Cerebellar nuclear complex (tissue), 1 donor: Measurements from ENCODE around the gene PDCD1.
"Not testable (repeated sequence)": the region's sequence is repeated elsewhere in the genome, so short reads cannot be mapped to it uniquely, and the experiment has no call there.

ENCODE experiments used
- DNase-seq, 2 experiments: peaks; one replicate each; lab custom pipeline; 2025; lab: John Stamatoyannopoulos, UW

Gene PDCD1

DNA sequence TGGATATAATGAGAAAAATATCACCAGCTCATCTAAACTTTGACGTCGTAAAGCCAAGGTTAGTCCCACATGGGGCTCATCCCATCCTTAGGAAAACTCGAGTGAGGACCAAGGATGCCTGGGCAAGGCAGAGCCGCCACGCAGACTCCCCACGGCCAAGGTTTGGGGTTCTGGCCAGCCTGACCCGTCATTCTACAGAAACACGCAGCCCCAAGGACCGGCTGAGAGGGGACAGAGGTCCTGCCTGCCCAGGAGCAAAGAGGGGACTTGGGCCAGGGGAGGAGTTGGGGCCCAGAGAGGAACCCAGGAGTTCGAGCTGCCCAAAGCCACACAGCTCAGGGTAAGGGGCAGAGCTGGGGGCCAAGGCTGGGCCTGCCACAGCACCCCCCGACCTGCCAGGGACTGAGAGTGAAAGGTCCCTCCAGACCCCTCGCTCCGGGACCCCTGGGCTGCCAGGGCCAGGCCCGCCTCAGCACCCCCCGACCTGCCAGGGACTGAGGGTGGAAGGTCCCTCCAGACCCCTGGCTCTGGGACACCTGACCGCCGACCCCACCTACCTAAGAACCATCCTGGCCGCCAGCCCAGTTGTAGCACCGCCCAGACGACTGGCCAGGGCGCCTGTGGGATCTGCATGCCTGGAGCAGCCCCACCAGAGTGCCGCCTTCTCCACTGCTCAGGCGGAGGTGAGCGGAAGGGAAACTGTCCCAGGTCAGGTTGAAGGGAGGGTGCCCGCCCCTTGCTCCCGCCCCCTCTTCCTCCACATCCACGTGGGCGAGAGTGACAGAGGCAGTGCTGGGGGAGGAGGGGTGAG is at the start of gene PDCD1:
PDCD1 (minus strand) TSS at position 689 of the 811 bp plus-strand sequence; CDS start at position 633, 56 bp downstream.
- no peak for DNase-seq

DNA sequence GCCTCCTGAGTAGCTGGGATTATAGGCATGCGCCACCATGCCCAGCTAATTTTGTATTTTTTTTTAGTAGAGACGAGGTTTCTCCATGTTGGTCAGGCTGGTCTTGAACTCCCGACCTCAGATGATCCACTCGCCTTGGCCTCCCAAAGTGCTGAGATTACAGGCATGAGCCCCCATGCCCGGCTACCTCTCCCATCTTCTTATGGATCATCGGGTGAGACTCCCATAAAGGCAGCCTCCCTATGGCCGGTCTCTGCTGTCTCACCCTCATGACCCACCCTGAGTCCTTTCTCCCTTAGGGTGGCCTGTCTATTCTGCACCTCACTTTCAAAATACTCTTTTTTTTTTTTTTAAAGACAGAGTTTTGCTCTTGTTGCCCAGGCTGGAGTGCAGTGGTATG is 49.1 kb upstream of the PDCD1 start:
- DNase-seq, result not testable (repeated sequence)

DNA sequence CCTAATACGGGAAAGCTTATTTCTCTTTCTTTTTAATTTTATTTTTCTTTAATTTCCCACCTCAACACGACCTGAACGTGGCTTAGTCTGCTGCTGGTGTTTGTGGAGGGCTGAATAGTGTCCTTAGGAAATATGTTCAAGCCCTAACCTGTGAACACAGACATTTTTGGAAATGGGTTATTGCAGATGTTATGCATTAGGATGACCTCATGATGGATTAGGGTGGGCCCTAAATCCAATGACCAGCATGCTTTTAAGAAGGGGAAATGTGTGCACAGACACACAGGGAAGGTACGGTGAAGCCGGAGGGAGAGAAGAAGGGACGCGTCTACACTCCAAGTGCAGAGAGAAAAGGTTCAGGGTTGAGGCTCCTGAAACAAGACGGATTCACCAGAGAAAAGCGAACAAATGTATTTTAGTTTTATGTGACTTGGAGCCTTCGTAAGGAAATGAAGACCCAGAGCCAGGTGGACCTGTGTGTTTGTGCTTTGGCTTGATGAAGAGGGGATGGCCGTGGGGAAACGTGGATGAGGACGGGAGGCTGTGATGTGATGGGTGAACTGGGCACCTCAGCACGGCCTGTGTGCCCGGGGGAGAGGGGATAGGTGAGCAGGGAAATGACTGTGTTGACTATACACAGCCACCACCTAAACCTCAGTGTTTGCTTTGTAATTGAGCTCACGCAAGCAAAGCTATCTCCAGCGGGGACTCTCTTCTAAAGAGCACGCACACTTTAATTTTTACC is 48.3 kb upstream of the PDCD1 start:
- DNase-seq, result no peak

DNA sequence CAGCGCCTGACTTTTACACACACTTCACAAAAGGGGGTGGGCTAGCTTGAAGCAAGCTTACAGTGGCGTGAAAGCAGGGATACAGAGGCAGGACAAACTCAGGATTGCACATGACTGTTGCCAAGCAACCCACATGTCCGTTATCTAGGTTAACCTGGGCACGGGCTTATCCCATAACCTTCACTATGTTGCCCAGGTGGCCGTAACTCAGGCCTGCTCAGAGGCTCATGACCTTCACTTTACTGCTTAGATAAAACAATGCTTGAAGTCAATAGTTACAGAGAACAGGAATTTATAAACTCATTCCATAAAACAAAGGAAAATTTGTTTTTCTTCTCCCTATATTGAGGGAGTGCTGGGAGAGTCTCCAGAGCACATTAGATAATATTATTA is 47.7 kb upstream of the PDCD1 start:
- DNase-seq, result not testable (repeated sequence)

DNA sequence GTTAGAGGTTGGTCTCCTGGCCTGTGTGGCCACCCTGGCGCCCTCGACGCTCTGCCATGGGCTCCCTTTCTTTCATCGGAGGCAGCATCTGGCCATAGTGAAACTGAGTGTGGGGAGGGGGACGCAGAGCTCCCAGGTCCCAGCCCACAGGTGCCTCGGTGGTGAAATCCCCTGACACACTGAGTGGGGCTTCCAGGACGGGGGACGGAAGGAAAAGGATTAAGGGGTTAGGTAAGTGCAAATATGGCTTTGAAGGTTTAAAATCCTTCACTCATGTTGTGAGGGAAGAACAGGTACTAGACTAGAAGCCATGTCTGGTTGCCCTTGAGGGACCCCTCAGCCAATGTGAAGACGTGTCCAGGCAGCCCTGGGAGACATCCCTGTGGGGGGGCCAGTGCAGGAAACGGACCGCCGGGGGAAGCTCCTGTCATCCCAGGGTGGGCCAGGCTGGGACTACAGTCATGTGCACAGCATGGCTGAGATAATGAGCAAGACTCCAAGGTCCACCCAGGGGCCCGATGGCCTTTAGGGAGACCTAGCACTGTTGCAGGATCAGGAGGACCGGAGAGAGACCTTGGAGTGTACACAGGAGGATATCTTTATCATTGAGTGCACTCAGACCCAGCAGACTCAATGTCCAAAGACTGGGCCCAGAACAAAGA is 47.2 kb upstream of the PDCD1 start:
- DNase-seq, result no peak

DNA sequence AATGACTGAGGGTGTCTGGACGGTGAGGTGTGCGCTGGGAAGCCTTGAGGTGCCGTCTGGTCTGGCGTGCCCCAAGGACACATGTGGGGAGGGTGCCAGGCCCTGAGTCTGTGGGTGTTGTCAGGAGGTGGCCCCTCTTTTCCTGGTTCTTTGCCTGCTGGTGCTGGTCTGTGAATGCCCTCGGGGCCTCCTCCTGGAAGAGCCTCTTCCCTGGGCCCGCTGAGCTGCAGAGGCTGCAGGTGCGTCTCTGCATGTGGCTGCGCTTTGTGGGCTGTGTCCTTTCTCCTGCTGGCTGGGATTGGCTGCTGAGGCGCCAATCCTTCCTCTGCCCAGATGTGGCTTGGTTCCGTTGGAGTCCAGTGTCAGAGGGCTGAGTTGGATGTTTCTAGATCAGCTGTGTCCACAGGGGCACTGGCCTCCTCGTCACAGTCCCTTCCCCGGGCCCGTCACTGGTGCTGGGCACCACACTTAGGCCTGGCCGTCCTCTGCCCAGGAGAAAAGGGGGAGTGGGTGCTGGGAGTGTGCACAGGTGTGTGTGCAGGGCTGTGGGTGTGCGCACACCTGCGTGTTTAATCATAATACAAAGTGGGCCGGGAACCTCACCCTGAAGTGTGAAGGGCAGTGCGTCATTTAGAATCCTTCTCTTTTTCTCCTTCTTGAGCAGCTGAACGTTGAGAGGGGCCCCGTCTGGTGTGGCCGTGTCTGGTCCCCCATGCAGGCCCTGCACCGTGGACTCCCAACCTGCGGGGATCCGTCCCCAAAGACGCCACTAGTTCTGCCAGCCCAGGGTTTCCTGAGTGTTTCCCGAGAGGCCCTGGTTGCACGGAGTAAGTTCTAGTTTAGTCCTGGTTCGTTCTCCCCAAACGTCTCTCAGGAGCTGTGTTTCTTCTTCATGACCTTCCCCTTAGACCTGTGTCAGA is 46.4 kb upstream of the PDCD1 start:
- no peak for DNase-seq

DNA sequence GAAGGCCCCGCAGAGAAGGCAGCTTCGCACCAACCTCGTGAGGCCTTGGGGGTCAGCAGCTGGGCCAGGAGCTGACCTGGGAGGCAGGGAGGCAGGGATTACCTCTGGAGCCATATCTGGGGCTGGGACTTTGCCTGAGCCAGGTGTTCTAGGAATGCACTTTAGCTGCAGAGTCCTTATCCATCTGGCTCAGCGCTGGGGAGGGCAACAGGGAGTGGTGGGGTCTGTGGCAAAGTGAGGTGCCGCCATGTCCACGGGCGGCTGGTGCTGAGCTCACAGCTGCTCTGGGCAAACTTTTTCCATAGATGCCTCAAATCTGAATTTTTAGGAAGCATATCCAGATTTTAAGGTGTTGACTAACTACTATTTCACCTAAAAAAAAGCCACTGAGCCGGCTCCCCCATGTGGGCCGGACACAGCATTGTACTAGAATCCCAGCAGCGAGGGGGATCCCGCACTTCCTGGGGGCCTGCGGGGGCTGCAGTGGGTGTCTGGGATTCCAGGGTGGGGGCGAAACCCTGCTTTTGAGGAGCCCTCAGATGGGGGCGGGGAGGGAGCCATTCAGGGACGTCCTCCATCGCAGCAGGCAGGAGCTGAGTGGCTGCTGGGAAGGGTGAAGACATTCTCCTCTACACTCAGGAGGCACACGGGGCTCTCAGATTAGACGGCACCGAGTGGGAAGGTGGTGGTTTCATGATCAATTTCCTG is 45.5 kb upstream of the PDCD1 start:
- no peak for DNase-seq

DNA sequence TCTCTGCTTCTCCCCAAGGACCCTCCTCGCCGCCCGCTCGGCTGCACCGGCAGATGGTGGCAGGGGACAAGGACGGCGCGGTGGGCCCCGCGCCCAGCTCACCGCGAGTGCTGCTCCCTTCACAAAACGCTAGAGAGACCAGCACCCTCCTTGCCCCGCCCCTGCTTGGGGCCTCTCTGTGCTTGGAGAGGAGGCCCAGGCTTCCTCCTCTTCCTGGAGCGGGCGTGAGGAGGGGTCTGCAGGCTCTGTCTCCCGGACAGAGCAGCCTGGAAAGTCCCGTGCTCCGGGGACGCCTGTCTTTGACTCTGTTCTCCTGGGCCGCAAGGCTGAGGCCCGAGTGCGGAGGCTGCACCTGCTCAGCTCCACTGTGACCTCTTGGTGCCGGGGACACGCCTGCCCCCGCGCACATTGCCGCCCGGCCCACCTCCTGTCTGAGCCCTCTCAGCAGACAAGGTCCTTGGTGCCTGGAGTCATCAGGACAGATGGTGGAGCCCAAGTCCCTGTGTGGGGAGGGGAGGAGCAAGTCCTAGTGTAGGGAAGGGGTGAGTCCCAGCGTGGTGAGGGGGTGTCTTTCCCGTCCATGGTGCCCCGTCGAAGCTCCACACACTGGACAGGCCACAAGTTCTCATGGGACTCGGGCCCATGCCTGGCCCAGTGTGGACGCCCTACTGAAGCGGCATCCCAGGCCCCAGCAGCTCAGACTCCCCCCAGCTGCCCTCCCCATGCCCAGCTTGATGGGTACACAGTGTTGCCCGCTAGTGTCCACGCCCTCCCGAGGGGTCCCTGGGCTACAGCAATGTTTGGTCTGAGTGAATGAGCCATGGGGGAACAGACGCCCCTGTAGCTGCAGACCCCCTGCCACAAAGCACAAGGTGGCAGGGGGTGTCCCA is 44.7 kb upstream of the PDCD1 start:
- DNase-seq, result no peak

DNA sequence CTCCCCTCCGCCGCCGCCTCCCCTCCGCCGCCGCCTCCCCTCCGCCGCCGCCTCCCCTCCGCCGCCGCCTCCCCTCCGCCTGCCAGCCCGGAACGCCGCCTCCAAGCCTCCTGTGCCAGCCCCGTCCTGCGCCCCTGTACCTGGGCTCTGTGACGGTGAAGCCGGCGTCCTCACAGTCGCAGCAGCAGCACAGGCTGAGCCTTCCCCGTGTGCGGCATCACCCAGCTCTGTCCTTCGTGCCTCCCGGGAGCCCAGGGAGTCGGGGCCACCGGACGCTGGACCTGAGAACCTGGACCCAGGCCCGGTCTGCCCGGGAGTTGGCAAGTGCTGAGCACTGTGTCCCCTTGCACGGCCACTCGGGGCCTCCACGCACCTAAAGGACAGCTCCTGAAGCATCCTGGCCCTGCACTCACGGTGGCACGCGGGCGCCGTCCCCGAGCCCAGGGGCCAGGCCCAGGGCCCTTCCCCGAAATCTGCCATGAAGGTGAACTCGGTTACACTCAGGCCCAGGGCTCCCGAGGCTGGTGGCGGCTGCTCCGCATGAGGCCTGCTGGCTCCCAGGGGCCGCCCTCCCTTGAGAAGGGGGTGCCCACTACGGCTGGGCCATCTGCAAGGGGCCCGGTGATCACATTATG is 43.8 kb upstream of the PDCD1 start:
- DNase-seq, result no peak

DNA sequence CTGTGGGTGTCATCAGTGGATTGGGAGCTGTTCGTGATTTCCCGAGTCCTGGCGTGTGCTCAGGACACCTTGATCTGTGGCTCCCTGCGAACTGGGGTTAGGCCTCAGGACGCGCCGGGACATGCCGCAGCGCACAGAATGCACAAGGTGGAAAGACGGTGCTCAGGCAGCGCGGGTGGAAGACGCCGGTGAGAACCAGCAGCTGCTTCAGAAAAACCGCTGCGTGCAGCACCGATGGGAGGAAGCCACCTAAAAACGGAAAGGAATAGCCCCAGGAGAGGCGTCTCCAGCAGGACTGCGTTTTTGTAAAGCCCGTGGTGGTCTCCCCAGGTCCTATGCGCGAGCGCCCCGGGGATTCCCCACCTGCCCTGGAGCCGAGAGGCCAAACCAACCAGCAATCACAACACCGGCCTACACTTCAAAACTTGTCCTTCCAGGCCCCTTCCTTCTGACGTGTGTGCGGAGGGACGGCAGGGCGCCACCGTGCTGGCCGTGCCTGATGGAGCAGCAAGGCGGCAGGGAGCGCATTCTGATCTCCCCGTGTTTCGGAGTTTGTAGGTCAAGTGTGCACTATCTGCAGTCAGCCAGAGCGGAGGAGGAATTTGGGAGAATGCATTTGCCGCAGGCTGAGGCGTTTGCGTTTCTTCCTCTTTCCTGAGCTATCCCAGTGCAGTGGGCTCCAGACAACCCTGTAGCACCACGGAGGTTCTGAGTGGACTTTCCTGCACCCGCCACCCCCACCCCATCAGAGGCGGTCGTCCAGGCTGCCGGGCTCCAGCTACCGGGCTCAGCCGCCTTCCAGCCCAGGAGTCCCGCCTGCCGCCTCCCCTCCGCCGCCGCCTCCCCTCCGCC is 43.0 kb upstream of the PDCD1 start:
- DNase-seq, result peak in 1 of 2 experiments; percentile 23

DNA sequence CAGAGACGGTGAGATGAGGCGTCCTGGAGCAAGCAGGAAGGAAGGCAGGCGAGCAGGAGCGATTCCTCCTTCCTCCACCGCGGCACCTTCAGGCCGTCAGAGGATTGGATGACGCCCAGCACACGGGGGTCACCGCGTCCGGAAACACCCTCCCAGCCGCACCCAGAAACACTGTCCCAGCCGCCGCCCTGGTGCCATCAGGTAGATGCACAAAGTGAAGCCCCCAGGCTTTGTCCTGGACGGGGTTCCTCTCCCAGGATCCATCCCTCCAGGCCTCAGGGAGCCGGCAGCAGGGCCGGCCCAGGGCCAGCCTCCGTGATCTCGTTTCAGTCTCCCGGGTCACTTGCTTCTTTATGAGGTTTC is 42.3 kb upstream of the PDCD1 start:
- DNase-seq, result no peak

DNA sequence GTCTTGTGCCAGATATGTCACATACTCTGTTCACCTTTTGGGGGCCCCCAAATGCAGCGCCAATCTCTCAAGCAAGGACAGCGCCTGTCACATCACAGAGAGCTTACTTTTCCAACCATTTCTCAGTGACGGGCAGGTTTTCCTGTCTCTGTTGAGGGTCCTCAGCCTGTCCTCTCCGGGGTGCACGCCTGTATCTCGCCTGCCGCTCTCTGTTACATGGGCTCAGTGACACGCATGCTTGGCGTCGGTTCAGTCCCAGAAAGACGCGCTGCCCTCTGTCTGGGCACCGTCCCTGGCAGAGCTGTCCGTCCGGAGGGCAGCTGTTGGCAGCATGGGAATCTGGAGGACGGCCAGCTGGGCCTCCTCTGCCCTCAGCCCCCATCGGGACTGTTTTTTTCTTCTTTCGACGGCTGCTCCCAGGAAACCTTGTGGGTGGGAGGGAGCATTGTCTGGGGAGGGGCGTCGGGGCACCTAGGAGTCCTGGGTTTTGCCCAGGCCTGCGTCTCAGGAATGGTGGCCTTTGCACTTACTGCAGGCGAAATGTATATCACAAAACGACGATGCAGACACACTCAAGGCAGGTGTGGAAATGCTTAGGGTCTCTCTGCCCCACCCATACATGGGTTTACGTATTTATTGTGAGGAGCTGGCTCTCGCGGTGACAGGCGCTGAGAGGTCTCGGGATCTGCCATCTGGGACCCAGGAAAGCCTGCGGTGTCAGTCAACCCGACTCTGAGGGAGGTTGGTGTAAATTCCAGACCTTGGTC is 41.7 kb upstream of the PDCD1 start:
- DNase-seq, result no peak

DNA sequence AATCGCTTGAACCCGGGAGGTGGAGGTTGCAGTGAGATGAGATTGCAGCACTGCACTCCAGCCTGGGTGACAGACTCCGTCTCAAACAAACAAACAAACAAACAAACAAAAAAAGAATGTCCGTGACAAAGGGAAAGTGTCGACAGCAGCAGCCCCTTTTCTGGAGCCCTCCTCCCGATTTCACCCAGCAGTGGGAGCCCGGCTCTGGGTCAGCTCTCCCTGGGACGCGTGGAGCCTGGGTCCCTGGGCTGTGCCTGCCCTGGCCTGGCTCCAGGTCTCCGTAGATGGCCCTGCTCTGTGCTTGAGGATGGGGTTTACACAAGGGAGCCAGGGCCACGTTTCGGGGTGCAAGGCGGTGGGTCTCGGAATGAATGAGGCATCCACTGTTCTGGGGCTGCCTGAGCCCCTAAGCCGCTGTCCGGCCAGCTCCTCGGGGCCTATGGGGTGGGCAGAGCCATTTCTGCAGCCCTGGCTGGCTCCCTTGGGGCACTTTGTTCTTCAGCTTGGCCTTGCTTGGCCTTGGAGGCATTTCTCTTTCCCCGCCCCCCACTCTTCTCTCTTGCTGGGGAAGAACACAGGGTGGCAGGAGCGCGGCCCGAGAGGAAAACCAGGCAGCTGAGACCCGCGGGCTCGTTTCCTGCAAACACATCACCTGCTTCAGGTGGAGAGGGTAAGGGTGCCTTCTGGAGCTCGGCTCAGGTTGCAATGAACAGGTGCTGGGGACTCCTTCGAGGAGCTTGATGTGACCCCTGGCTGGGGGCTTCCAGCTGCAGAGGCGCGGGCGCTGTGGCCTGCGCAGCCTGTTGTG is 40.0 kb upstream of the PDCD1 start:
- no peak for DNase-seq

DNA sequence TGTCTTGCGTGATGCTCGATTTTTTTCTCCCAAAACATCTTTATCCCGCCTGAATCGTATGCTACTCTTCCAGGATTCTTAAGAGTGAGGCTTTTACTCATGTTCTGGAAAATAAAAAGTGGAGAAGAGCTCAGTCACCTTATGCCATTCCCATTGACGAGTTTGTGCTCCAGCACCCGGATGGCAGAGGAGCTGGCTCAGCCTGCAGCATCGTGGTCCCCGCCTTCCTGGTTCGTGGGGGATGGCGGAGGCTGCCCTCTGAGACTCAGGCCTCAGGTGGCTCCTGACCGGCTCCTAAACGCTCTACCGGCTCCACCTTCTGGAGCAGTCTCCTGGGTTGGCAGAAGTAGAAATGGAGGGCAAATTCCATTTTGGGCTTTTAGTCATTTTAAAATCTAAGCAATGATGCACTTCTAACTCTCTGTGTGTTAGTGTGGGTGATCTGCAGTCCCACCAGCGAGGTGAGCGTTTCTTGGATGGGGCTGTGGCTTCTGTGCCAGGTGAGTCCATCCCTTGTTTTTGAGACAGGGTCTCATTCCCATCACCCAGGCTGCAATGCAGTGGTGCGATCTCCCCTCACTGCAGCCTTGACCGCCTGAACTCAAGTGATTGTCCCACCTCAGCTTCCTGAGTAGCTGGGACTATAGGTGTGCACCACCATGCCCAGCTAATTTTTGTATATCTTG is 38.7 kb upstream of the PDCD1 start:
- no peak for DNase-seq

DNA sequence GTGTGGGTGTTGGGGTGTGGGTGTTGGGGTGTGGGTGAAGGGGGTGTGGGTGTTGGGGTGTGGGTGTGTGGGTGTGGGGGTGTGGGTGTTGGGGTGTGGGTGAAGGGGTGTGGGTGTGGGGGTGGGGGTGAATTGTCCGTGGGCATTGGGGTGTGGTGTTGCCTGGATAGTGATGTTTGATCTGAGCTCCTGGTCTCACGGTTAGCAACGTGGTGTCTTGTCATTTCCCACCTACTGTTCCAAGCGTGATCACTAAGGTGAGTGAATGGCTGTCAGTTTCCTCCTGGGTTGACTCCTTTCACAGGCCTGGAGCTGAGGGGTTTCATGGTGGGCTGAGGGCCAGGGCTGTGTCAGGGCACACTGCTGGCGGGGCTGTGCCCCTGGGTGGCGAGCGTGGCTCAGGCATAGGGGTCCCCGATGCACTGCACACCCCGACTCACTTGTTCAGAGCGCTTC is 38.1 kb upstream of the PDCD1 start:
- DNase-seq, result no peak
